ENCODE data around the gene MBNL1.
A peak's percentile ranks its signal among the peaks of the same experiment; 100 is the strongest.

The MBNL1 gene, protein sequence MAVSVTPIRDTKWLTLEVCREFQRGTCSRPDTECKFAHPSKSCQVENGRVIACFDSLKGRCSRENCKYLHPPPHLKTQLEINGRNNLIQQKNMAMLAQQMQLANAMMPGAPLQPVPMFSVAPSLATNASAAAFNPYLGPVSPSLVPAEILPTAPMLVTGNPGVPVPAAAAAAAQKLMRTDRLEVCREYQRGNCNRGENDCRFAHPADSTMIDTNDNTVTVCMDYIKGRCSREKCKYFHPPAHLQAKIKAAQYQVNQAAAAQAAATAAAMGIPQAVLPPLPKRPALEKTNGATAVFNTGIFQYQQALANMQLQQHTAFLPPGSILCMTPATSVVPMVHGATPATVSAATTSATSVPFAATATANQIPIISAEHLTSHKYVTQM

DNA sequence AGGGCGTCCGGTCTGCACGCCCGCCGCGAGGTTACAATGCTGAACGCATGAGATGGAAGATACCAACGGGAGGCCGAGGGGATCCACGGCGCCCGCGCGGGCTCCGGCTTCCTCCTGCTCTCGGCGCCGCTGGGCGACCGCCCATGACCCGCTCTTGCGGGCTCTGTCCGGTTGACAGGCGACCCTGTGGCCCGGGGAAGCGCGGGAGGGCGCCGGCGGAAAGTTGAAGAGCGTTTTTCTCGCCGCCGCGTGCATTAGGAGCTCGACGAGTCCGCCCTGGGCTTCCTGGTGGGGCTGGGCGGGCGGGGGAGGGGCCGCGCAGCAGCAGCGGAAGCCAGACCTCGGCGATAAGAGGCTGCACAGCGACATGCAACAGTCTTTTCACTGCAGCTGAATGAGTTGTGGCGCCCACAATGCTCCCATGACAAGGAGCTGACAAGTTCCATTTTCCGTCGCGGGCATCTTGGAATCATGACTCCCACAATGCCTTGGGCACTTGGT, at the start of gene MBNL1:
TSS of gene MBNL1 (plus strand) at position 375 of the 501 bp plus-strand sequence. CDS start 31,265 bp downstream, outside the sequence.
- DNase-seq (ENCODE audit: low read depth in 3 of 3), result peak; percentile 70 to 75 (median 73)

DNA sequence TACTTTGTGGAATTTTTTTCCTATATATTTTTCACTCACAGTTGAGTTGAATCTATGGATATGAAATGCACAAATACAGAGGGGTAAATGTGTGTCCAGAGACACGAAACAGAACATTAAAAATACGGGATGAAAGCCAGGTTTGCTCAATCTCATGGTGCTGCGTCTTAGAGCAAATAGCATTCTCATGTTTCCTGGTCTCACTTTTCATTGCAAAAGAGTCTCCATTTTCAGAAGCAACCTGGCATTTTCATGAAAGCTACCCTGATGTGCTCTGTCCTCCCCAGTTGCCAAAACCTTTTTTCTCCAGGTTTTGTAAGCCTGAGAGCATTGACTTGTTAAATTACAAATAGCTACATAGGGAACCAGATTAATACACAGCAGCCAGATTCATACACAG, 49.5 kb upstream of the MBNL1 start:
- no peak for DNase-seq (ENCODE audit: low read depth in 3 of 3)

DNA sequence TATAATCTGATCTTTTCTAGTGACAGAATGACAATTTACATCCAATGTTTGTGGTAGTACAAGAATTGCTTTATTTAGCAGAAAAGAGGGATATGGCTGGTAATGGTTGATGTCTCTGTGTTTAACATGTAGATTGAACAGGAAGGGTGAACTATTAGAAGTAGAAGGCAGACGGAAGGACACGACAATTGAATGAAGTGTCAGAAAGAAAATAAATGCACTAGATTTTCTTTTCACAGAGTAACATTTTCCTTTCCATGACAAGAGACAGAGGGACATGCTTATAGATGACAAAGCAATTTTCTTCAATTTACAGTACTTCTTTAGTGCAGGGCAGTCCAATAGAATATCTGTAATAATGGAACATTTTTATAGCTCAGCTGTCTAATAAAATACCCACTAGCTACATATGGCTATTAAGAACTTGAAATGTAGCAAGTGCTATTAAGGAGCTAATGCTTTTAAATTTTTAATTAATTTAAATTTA, 48.9 kb upstream of the MBNL1 start:
- no peak for DNase-seq (ENCODE audit: low read depth in 3 of 3)

DNA sequence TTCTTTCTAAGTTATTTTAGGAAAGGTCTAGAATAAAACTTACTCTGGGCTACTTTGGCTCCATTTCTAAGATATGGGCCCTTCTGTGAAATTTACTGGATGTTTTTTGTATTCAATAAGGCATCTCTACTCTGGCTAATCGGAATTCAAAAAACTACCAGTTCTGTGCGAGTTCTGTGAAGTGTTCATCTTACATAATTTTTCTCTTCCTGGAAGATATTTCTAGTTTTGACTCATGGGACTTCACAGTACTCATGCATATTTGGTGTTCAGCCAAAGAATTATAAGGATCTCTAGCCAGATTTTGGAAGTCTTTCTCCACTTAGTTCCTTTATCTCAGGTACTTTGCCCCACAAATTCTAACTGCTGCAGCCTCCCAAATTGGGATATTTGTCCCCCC, 46.4 kb upstream of the MBNL1 start:
- no peak for DNase-seq (ENCODE audit: low read depth in 3 of 3)

DNA sequence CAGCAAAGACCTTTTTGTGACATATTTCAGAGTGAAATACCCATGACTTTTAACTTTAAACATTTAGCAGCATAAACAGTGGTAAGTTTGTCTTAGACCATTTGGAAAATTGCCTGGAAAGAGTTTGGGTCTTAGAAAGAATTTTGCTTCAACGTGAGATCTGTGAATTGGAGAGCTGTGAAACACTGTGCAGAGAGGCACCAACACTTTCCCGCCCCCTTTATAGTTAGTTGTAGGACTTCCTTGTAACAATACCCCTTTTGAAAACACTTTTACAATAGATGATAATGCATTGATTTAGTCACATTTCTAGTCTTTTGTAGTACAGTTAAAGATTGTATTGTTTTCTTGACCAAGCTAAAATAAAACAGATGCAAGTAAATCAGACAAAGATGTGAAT, 43.5 kb upstream of the MBNL1 start:
- DNase-seq (ENCODE audit: low read depth in 3 of 3), result no peak

DNA sequence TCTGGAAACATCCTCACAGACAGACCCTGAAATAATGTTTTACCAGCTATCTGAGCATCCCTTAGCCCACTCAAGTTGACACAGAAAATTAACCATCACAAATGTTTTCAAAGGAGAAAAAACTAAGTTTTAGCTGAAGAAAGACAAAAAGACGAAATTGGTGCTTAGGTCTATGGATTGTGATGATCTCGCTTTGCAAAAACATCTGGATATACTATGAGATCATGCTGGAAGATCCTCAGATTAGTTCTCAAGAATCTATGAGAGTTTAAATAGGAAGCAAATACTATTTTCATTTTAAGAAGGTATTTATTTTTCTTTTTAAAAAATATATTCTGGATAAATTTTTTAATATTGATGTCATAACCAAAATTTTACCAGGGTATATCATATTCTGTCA, 42.6 kb upstream of the MBNL1 start:
- no peak for DNase-seq (ENCODE audit: low read depth in 3 of 3)

DNA sequence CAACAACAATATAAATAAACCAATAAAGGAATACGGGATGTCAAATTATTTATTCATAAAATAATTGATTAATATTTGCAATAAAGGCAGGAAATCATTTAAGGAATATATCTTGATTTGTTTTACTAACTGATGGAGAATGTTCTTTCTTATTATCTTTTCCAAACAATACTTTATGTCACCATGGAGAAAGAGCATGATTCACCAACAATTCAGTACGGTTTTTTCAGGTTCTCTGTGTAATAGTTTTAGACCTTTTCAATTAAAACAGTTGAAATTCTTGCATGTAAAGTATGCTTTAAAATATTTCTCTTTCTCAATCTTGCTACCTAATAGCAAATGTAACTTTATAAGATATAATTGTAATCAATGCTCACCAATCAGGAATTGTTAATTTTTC, 41.7 kb upstream of the MBNL1 start:
- no peak for DNase-seq (ENCODE audit: low read depth in 3 of 3)

DNA sequence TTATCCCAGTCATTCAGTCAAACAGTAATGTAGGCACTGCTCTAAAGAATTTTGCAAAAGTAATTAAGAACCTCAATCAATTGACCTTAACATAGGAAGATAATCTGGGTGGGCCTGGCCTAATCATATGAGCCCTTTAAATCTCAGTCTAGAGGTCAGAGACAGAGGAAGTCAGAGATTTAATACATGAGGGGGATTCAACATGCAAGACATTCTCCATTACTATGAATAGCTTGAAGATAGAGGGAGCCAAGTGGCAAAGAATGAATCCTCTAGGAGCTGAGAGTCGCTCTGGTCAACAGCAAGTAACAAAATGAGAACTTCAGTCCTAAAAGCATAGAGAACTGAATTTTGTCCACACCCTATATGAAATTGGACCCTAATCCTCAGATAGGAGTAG, 39.0 kb upstream of the MBNL1 start:
- DNase-seq (ENCODE audit: low read depth in 3 of 3), result no peak

DNA sequence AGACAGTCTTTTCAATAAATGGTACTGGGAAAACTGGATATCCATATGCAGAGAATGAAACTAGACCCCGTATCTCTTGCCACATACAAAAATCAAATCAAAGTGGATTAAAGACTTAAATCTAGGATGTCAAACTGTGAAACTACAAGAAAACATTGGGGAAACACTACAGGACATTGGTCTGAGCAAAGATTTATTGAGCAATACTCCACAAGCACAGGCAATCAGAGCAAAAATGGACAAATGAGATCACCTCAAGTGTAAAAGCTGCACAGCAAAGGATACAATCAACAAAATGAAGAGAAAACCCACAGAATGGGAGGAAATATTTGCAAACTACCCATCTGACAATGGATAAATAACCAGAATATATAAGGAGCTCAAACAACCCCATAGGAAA, 38.4 kb upstream of the MBNL1 start:
- DNase-seq (ENCODE audit: low read depth in 3 of 3), result no peak

DNA sequence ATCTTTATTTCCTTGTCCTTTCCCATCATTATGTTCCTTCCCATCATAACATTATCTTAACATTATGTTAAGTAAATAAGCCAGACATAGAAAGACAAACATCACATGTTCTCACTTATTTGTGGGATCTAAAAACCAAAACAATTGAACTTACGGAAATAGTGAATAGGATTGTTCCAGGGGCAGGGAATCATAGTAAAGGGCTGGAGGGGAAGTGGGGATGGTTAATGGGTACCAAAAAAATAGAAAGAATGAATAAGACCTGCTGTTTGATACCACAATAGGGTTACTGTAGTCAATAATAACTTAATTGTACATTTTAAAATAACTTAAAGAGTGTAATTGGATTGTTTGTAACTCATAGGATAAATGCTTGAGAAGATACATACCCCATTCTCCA, 36.7 kb upstream of the MBNL1 start:
- DNase-seq (ENCODE audit: low read depth in 3 of 3), result no peak

DNA sequence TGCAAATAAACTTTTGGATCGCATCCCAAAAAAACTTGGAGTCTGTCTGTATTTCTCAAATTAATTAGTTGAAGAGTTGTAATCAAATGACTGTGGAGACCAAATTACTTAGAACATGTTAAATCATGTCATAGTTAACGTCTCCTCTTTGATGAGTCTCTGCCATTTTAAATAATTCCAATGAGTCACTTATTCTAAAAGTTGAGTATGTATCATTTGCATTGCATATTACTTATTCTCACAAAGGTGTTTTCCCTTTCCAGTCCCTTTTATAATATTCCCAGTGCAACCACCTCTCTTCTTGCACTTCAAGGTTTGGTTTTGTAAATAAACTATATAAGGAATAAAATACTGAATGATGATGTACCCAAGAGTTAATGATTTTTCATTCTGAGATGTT, 36.0 kb upstream of the MBNL1 start:
- DNase-seq (ENCODE audit: low read depth in 3 of 3), result no peak

DNA sequence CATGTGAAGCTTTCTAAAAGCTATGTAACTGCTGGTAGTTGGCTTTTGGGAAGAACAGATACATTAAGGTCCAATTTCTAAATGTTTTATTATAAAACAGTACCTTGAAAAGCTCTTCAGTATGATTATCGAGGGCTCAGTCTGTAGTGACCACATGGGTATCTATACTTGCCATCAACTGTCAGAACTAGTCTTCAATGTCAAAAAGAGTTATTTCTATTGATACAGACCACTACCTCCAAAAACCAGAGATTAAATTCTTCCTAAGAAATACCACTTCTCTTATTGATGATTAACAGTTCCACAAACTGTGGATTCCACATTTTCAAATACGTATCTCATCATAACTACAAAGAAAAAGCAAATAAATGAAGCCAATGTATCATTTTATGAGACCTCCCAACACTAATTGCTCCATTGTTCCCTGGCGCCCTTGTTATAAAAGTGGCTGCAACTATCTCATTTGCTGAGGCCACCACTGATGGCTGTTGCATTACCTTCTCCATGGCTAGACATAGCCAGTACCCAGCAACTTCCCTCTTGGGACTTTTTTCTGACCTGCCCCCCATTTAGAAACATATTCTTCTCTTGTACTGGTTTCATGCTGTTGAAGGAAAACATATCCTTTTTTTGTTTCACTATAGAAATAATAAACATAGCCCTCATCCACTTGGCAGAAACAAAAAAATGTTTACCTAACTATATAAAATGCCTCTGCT, 33.9 kb upstream of the MBNL1 start:
- no peak for DNase-seq (ENCODE audit: low read depth in 3 of 3)

DNA sequence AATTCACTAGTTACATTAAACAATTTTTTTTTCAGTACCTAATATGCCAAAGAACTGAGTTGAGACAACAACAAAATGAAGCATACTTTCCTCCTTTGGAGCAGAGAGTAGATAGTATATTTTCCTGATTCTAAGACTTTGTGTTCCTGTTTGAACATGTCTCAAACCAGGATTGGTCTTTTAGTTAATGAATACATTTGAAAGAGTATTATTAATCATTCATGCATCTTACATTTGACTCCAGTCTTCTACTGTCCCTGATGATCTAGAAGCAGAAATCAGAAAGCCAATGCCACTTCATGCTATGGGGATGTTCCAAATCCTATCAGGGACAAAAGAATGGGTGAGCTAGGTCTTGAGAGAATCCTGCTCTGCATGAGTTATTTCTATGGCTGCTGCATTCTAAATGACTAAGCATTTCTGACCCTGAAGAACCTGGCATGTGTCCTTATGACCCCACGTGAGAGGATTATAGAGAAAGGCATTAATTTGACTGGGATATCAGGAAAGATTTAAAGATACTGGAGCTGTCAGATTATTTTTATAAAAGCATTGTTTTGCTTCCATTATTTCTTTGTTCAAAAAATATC, 32.9 kb upstream of the MBNL1 start:
- DNase-seq (ENCODE audit: low read depth in 3 of 3), result no peak

DNA sequence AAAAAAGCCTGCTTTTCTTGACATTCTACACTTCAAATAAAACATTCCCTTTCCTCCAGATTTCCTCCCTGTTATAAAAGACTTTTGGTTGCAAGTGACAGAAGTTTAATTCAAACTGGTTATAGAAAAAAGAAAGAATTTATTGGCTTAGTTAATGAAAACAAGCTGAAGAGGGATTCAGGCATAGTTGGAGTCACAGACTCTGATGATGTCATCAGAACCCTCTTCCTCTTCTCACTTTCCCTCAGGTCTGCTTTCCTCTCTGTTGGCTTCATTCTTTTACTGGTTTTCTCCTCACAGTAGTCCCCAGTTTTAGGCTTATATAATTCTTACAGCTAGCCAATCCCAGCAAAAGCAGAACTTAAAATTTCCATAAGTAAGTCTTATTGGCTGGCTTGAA, 32.0 kb upstream of the MBNL1 start:
- DNase-seq (ENCODE audit: low read depth in 3 of 3), result no peak

DNA sequence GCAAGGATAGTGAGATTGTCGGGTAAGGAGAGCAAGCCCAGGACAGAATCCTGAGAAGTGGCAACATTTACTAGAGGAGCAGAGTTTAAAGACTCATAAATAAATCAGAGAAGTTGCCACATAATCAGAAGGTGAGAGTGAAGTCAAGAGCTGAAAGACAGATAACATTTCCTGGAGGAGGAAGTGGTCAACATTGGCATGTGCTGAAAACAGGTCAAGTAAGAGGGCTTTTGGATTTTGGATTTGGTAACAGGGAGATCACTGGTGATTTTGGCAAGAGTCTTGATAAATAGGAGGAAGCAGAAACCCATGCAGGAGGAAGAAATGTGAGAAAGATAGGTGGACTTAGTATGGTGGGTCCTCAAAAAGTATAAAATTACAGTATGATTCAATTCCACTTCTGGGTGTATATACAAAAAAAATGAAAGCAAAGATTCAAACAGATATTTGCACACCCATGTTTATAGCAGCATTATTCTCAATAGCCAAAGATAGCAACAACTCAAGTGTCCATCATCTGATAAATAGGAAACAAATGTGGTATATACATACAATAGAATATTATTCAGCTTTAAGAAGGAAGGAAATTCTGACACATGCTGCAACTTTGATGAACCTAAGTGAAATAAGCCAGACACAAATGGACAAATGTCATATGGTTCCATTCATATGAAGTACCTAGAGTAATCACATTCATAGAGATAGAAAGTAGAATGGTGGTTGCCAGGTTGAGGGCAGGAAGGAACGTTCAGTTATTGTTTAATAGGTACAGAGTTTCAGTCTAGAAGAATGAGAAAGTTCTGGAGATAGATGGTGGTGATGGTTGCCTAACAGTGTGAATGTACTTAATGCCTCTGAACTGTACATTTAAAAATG, 27.3 kb upstream of the MBNL1 start:
- DNase-seq (ENCODE audit: low read depth in 3 of 3), result no peak

DNA sequence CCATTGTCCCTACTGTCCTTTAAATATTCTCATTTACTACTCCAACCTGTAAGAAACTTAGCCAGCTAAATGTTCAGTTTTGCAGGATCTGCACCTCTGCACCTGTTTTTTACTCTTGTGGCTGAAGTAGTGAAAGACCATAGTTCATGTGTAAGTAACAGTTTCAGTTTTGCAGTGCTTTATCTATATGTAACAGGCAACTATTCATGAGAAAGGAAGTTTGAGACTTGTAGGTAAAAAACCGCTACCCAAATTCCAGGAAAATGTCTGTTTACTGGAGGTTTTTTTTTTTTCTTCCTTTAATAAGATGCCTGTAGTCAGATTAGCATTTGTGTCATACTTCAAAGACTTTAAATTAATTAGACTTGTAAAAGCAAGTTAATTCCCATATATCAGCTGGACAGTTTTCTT, 25.4 kb upstream of the MBNL1 start:
- DNase-seq (ENCODE audit: low read depth in 3 of 3), result no peak

DNA sequence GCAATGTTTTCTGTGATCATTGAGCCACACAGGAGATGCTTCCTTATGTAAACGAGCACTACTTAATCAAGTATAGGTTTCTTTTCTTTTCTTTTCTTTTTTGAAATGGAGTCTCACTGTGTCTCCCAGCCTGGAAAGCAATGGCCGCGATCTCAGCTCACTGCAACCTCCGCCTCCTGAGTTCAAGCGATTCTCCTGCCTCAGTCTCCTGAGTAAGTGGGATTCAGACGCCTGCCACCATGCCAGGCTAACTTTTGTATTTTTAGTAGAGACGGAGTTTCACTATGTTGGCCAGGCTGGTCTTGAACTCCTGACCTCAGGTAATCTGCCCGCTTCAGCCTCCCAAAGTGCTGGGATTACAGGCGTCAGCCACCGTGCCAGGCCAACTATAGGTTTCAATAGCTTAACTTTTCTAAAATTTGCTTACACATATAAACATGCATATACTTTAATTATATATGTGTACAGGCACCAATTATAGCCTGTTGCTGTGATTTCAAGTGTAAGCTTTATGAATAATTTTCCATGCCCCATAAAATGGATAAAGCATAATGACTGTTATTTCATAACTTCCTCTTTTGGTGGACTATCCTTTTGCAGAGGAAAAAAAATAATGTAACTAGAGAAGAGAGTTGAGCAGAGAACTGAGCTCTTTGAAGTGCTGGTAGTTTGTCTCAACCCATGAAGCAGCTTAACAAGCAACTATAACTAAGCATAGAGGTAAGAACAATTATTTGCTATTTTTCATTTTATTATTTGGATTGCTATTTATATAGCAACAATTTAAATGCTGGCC, 24.8 kb upstream of the MBNL1 start:
- DNase-seq (ENCODE audit: low read depth in 3 of 3), result no peak

DNA sequence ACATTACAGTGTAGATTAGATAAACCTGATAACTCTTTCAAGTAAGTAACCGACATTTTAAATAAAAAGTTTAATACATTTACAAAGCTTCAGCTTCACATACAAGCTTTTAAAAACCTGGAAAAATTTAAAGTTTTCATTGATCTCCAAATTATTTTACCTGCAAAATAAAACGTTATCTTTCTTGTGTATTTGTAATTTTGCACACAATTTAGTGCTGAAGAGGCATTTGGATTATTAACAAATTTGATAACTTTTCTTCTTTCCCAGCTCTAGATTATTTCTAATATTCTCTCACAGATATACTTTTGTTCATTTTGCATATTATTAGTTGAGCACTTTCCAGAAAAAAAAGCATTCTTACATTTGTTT, 24.2 kb upstream of the MBNL1 start:
- DNase-seq (ENCODE audit: low read depth in 3 of 3), result no peak

DNA sequence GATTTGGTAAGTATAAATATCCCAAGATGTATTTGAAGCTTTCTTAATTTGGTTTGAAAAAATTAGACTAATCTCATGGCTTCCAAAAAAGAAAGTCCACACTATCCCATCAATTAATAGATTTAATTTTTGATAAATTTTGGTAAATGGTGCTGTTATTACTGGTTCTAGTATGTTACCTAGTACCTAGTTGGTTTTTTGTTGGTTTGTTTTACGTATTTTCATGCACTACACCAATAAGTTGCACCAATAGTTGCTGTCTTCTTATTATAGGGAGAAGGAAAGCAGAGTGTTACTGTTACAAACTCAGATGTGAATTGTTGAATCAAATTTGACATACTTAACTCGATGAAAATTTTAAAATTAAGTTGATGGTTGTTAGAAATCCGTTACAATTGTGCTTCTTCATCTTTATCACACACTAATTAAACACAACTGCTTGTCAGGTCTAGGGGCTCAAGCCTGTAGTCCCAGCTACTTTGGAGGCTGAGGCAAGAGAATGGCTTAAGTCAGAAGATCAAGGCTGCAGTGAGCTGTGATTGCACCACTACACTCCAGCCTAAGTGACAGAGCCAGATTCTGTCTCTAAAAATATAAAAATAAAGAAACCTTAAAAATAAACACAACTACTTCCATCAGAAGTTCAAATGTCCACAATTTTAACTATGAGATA, 23.1 kb upstream of the MBNL1 start:
- DNase-seq (ENCODE audit: low read depth in 3 of 3), result no peak

DNA sequence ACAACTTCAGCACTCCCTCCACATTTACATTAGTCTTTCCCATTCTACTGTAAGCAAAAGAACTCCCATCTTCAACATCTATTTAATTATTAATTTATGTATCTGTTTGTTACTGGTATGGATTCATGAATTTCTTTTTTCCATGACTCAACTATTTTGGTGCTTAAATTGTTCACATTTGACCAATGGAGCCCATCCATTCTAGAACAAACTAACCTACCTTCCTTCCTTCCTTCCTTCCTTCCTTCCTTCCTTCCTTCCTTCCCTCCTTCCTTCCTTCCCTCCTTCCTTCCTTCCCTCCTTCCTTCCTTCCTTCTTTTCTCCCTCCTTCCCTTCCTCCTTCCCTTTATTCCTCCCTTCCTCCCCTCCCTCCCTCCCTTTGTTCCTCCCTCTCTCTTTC, 16.8 kb upstream of the MBNL1 start:
- DNase-seq (ENCODE audit: low read depth in 3 of 3), result no peak
